Mammary epithelial cell (primary cell): ENCODE data around the gene IGSF21.

Experiments
- CTCF ChIP-seq, 2 donors: IDR thresholded peaks in 1 of 2; conservative IDR thresholded peaks in 1 of 2; 2 replicates each; pipeline ENCODE4 v1.5.1; 2011 to 2012; ENCODE audit warnings: inconsistent platforms in 2 of 2, low read length in 2 of 2, mild to moderate bottlenecking in 2 of 2, control low read depth in 1 of 2, low read depth in 1 of 2; ENCODE audit not compliant: insufficient read depth in 1 of 2; ENCODE audit errors: extremely low read depth in 1 of 2
- EZH2 ChIP-seq: IDR thresholded peaks from 2 replicates; pipeline ENCODE4 v1.6.1; 2012; ENCODE audit warnings: low read length, inconsistent platforms, borderline replicate concordance

GRCh38 chr1:18060366-18060765 lies 47.2 kb upstream of the IGSF21 start:
- TF ChIP-seq CTCF (conservative IDR thresholded peaks at IDR 0.05 in 1 of 2, IDR thresholded peaks at IDR 0.05 in 1 of 2; ENCODE audit: extremely low read depth in 1 of 2, insufficient read depth in 1 of 2, low read depth in 1 of 2, low read length in 2 of 2) (no peak), EZH2 (no peak)
